GM23248 (cell line): ENCODE measurements around the gene PTOV1.

Source experiments
- EZH2 ChIP-seq: fragments of 200-600 bp; sonication (generic); IDR thresholded peaks from 2 replicates; pipeline ENCODE4 v1.6.1; 2018; ENCODE audit warnings: antibody characterized with exemption, mild to moderate bottlenecking; ENCODE audit not compliant: insufficient read depth, poor library complexity, severe bottlenecking
- EZH2phosphoT487 ChIP-seq: fragments of 200-600 bp; sonication (generic); IDR thresholded peaks from 2 replicates; pipeline ENCODE4 v1.6.1; 2018; ENCODE audit warnings: antibody characterized with exemption, moderate library complexity, mild to moderate bottlenecking, low read depth; ENCODE audit not compliant: insufficient read depth

- no peak for TF ChIP-seq EZH2
- no peak for TF ChIP-seq EZH2phosphoT487
Measured at GRCh38 chr19:49887037-49887664, 36.2 kb downstream of the PTOV1 start.
